Stimulated activated CD8-positive, alpha-beta memory T cell treated with anti-CD3 and anti-CD28 coated beads, Interleukin-4, amount 100 ng/mL, for 24 hours (primary cell): ENCODE data around the gene CDYL.
"Not testable (repeated sequence)": the region's sequence is repeated elsewhere in the genome, so short reads cannot be mapped to it uniquely, and the experiment has no call there.

Experiments used
- DNase-seq: peaks from one replicate; pipeline ENCODE4 v3.0.0-alpha.2; 2020; ENCODE audit warnings: low read depth

CDYL gene

GRCh38 chr6:5003604-5004372, 227.6 kb downstream of the CDYL start, which contains the start of gene RPP40:
RPP40 (minus strand) TSS chr6:5004037; CDS start chr6:5004002, 35 bp downstream.
- peak; percentile 100 for DNase-seq

GRCh38 chr6:5004373-5005037, 228.3 kb downstream of the CDYL start:
- no peak for DNase-seq

DNA sequence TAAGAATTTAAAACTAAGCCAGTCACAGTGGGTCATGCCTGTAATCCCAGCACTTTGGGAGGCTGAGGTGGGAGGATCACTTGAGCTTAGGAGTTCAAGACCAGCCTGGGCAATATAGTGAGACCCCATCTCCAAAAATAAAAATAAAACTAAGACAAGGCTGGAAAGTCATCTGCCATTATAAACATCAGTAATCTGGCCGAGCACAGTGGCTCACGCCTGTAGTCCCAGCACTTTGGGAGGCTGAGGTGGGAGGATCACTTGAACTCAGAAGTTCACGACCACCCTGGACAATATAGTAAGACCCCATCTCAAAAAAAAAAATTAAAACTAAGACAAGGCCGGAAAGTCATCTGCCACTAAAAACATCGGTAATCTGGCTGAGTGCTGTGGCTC, 228.8 kb downstream of the CDYL start:
- DNase-seq: not testable (repeated sequence)
